T-cell (primary cell): ENCODE data around the gene ALOXE3. TPM values are rescaled to one million over a fixed set of nuclear protein-coding genes. Genes with fewer than 3 reads are reported as not detected.

Experiments
- ATAC-seq, 4 experiments: fragments of 200-7000 bp in 3 of 4; fragments of 150-1000 bp in 1 of 4; cut with Tn5 transposase; replicated peaks in 1 of 4; 1 replicate in 3 of 4; 2 replicates in 1 of 4; pipeline ENCODE4 v1.10.0; 2021; ENCODE audit warnings: moderate library complexity in 3 of 4, mild to moderate bottlenecking in 2 of 4, moderate number of reproducible peaks in 1 of 4
- CTCF ChIA-PET, 2 donors: fragments of 300-600 bp; sonication (Branson Sonifier 250); formaldehyde crosslinking; loops; one replicate each; lab custom pipeline; 2022; ENCODE audit warnings: antibody characterized with exemption in 2 of 2; lab: Charles Lee
- POLR2A ChIA-PET, 2 donors: fragments of 300-600 bp; sonication (Branson Sonifier 250); formaldehyde crosslinking; loops; one replicate each; lab custom pipeline; 2022; ENCODE audit warnings: antibody characterized with exemption in 2 of 2; lab: Charles Lee
- DNase-seq, 35 experiments: peaks; one replicate each; pipeline versions ENCODE4 v3.0.0 to v3.0.0-alpha.2; 2013 to 2023
- H3K27ac ChIP-seq: one replicate; pipeline ENCODE4 v1.5.1; 2013; ENCODE audit warnings: low read length
- H3K27me3 ChIP-seq, 2 experiments: replicated peaks in 1 of 2; 1 replicate in 1 of 2; 2 replicates in 1 of 2; pipeline versions ENCODE4 v1.6.1 to v1.7.0; 2013; ENCODE audit warnings: low read length in 1 of 2, mixed read lengths in 1 of 2; ENCODE audit not compliant: control insufficient read depth in 2 of 2, insufficient read depth in 2 of 2; ENCODE audit errors: extremely low read depth in 1 of 2
- H3K36me3 ChIP-seq, 2 donors: 1 replicate in 1 of 2; 2 replicates in 1 of 2; pipeline versions ENCODE4 v1.6.1 to v1.7.0; 2013; ENCODE audit warnings: low read length in 1 of 2; ENCODE audit not compliant: control insufficient read depth in 2 of 2, insufficient read depth in 1 of 2; ENCODE audit errors: extremely low read depth in 1 of 2
- H3K4me1 ChIP-seq, 2 experiments: 1 replicate in 1 of 2; 2 replicates in 1 of 2; pipeline versions ENCODE4 v1.6.1 to v1.7.0; 2013; ENCODE audit warnings: low read length in 2 of 2, mixed read lengths in 1 of 2; ENCODE audit not compliant: insufficient read depth in 2 of 2, control insufficient read depth in 1 of 2; ENCODE audit errors: extremely low read depth in 1 of 2
- H3K4me3 ChIP-seq, 2 donors: 1 replicate in 1 of 2; 2 replicates in 1 of 2; pipeline versions ENCODE4 v1.5.1 to v1.7.0; 2013; ENCODE audit warnings: mild to moderate bottlenecking in 2 of 2, low read length in 1 of 2, moderate library complexity in 1 of 2; ENCODE audit not compliant: control insufficient read depth in 1 of 2; ENCODE audit errors: extremely low read depth in 1 of 2
- H3K9me3 ChIP-seq: 2 replicates; pipeline ENCODE4 v1.7.0; 2013
- H3K27ac Mint-ChIP-seq, 2 donors: one replicate each; pipeline ENCODE4 v1.8.0; 2020 to 2021; ENCODE audit warnings: mild to moderate bottlenecking in 2 of 2, mixed read lengths in 2 of 2
- H3K27me3 Mint-ChIP-seq, 2 donors: one replicate each; pipeline ENCODE4 v1.8.0; 2021 to 2022; ENCODE audit warnings: mixed read lengths in 2 of 2
- H3K36me3 Mint-ChIP-seq: one replicate; pipeline ENCODE4 v1.8.0; 2021; ENCODE audit warnings: mixed read lengths
- H3K4me1 Mint-ChIP-seq, 3 donors: one replicate each; pipeline ENCODE4 v1.8.0; 2020 to 2022; ENCODE audit warnings: mixed read lengths in 3 of 3, mild to moderate bottlenecking in 1 of 3
- H3K4me3 Mint-ChIP-seq, 3 donors: one replicate each; pipeline ENCODE4 v1.8.0; 2020 to 2022; ENCODE audit warnings: mild to moderate bottlenecking in 3 of 3, mixed read lengths in 3 of 3, moderate library complexity in 3 of 3
- H3K9me3 Mint-ChIP-seq, 3 donors: one replicate each; pipeline ENCODE4 v1.8.0; 2020 to 2022; ENCODE audit warnings: mixed read lengths in 3 of 3
- WGBS: methylation state at CpG from one replicate; pipeline ENCODE4 v1.1.5; 2013; ENCODE audit warnings: missing lambda C conversion rate; ENCODE audit not compliant: insufficient coverage; 5-methylcytosine and 5-hydroxymethylcytosine counted together
- total RNA-seq, 35 experiments: library from RNA in 6 of 35; stranded (reverse) in 6 of 35; fragments of 120-200 nt in 1 of 35; gene quantifications; one replicate each; pipeline versions ENCODE4 v1.2.1 to v1.2.4 and lab custom pipeline; 2013 to 2026

ALOXE3 gene
- total RNA-seq, 5 donors from 2014 or later (not counting 1 experiment from before 2014, with no cell fraction given): 0.13 to 1.2 (median 0.19) TPM; not detected in 1

GRCh38 chr17:8152112-8152775 lies 33.9 kb upstream of the ALOXE3 start, which contains the start of gene PER1:
TSS of gene PER1 (minus strand) at chr17:8152404. CDS start at chr17:8150706, 1,698 bp downstream.
- peak in 3 of 4 experiments; percentile 2 to 15 (median 3) for ATAC-seq
- peak within 1 kb of the TSS; percentile 100 for H3K27ac ChIP-seq
- Mint-ChIP-seq H3K27me3 (no peaks in the 10 kb centered on the region), H3K4me1 (peaks cover 33 to 60% (median 40%) of the 10 kb centered on the region in 3 donors), H3K27ac (no peak within 1 kb of the TSS), H3K36me3 (peaks cover 15% of the 10 kb centered on the region), H3K9me3 (no peaks in the 10 kb centered on the region), H3K4me3 (peak within 1 kb of the TSS in 1 of 3 donors; percentile 84)
- H3K4me3 ChIP-seq: peak within 1 kb of the TSS; percentile 59 to 93
- WGBS: 4% methylated on average over 39 of the region's 42 CpGs
- peaks cover 10 to 36% of the 10 kb centered on the region in 2 donors for H3K36me3 ChIP-seq
- POLR2A ChIA-PET: interaction anchor here in 1 of 2 donors (0.6 to 1.0 kb wide), 2 partner anchors 20 to 21 kb away, joined by 3 to 4 read pairs; no protein-coding TSS in a partner anchor
- CTCF ChIA-PET: no interaction called here
- peaks cover 28 to 74% of the 10 kb centered on the region in 2 experiments for H3K4me1 ChIP-seq
- H3K27me3 ChIP-seq: no peaks in the 10 kb centered on the region
- H3K9me3 ChIP-seq: no peaks in the 10 kb centered on the region
- peak in 34 of 35 experiments; percentile 64 to 89 (median 75) for DNase-seq

- Histone ChIP-seq H3K9me3 (no peaks in the 10 kb centered on the region), H3K27ac (peak overlapping the region; percentile 100), H3K4me1 (peaks cover 25 to 69% of the 10 kb centered on the region in 2 experiments), H3K27me3 (no peaks in the 10 kb centered on the region), H3K4me3 (peak overlapping the region; percentile 59 to 93), H3K36me3 (peaks cover 10 to 41% of the 10 kb centered on the region in 2 donors)
- DNase-seq (peak in 7 of 35 experiments; percentile 44 to 66 (median 53)), ATAC-seq (no peak)
- POLR2A ChIA-PET: interaction anchor here (0.6 to 2.4 kb wide), 11 partner anchors 9 to 316 kb away, joined by 3 to 19 read pairs (median 4); partner anchors contain the start of gene BORCS6 (in 1 of the 2)
- Mint-ChIP-seq H3K36me3 (peaks cover 20% of the 10 kb centered on the region), H3K9me3 (no peaks in the 10 kb centered on the region), H3K4me3 (peak overlapping the region in 1 of 3 donors; percentile 84), H3K4me1 (peaks cover 38 to 63% (median 40%) of the 10 kb centered on the region in 3 donors), H3K27me3 (no peaks in the 10 kb centered on the region), H3K27ac (no peak overlapping the region)
- CTCF ChIA-PET: interaction anchor here in 1 of 2 donors (0.9 to 1.5 kb wide), 2 partner anchors 10 to 13 kb away, joined by 4 to 5 read pairs; no protein-coding TSS in a partner anchor
- under 1% methylated on average over 22 of the region's 22 CpGs for WGBS
These were observed 33.4 kb upstream of the ALOXE3 start for GRCh38 chr17:8151641-8152111.

- Mint-ChIP-seq H3K9me3 (no peaks in the 10 kb centered on the region), H3K27ac (peak overlapping the region in 1 of 2 donors; percentile 55), H3K27me3 (no peaks in the 10 kb centered on the region), H3K36me3 (peaks cover 25% of the 10 kb centered on the region), H3K4me1 (peaks cover 40 to 63% (median 43%) of the 10 kb centered on the region in 3 donors), H3K4me3 (peak overlapping the region in 1 of 3 donors; percentile 84)
- ATAC-seq (peak; percentile 53 to 67 (median 64)), DNase-seq (peak; percentile 62 to 96 (median 92))
- H3K9me3 ChIP-seq: no peaks in the 10 kb centered on the region
- H3K4me1 ChIP-seq: peaks cover 25 to 68% of the 10 kb centered on the region in 2 experiments
- CTCF ChIA-PET: interaction anchor here in 1 of 2 donors (0.6 to 1.5 kb wide), 4 partner anchors 9 to 707 kb away, joined by 3 to 5 read pairs (median 4); no protein-coding TSS in a partner anchor
- peaks cover 10 to 46% of the 10 kb centered on the region in 2 donors for H3K36me3 ChIP-seq
- POLR2A ChIA-PET: interaction anchor here (0.5 to 2.4 kb wide), 15 partner anchors 8 to 842 kb away, joined by 3 to 19 read pairs (median 3); partner anchors contain the start of gene BORCS6 (in 1 of the 2)
- peak overlapping the region; percentile 59 to 93 for H3K4me3 ChIP-seq
- under 1% methylated on average over 38 of the region's 38 CpGs for WGBS
- H3K27me3 ChIP-seq: no peaks in the 10 kb centered on the region
- peak overlapping the region; percentile 100 for H3K27ac ChIP-seq
These were observed 32.9 kb upstream of the ALOXE3 start for GRCh38 chr17:8151120-8151640.

GRCh38 chr17:8150194-8151119 lies 32.1 kb upstream of the ALOXE3 start:
- CTCF ChIA-PET: interaction anchor here in 1 of 2 donors (0.6 to 1.5 kb wide), 4 partner anchors 9 to 707 kb away, joined by 3 to 5 read pairs (median 4); no protein-coding TSS in a partner anchor
- Mint-ChIP-seq H3K36me3 (peaks cover 28% of the 10 kb centered on the region), H3K4me1 (peaks cover 40 to 61% (median 48%) of the 10 kb centered on the region in 3 donors), H3K9me3 (no peaks in the 10 kb centered on the region), H3K4me3 (peak overlapping the region in 2 of 3 donors; percentile 37 to 84), H3K27me3 (no peaks in the 10 kb centered on the region), H3K27ac (peak overlapping the region; percentile 31 to 55)
- peaks cover 10 to 54% of the 10 kb centered on the region in 2 donors for H3K36me3 ChIP-seq
- H3K27me3 ChIP-seq: no peaks in the 10 kb centered on the region
- H3K27ac ChIP-seq: peak overlapping the region; percentile 75
- peak in 1 of 4 experiments; percentile 1 for ATAC-seq
- peak overlapping the region; percentile 59 to 93 for H3K4me3 ChIP-seq
- DNase-seq: peak in 2 of 35 experiments; percentile 6 to 19
- POLR2A ChIA-PET: interaction anchor here (0.5 to 2.4 kb wide), 14 partner anchors 7 to 841 kb away, joined by 3 to 19 read pairs (median 4); partner anchors contain the start of gene BORCS6 (in 1 of the 2)
- 83% methylated on average over 10 of the region's 18 CpGs for WGBS
- no peaks in the 10 kb centered on the region for H3K9me3 ChIP-seq
- peaks cover 21 to 62% of the 10 kb centered on the region in 2 experiments for H3K4me1 ChIP-seq

DNA sequence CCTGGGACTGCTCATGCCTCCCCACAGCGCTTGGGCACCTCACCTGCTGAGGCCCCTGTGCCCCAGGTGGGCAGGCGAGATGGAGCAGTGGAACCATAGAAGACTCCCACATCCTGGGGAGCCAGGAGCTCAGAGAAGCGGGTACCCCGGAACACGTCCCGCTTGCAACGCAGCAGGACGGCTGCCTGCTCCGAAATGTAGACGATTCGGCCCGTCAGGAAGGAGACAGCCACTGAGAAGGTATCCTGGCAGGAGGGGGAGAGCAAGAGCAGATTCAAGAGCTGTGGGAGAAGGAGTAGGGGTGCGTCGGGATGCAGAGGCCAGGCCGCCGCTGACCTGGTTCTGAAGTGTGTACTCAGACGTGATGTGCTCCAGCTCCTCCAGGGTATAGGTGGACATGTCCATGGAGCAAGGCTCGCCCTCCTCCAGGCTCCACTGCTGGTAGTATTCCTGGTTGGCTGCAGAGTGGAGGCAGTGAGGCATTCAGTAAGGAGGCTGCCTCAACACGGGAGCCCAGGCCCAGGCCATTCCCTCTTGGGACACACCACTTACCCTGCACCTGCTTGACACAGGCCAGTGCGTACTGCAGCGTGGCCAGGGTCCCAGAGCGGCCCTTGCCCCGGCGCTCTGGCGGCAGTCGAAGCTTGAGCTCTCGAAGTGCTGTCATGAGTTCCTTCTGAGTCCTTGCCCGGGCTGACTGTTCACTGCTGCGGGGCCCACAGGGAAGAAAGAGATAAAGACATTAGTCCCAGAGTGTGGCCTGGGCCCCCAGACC lies 31.3 kb upstream of the ALOXE3 start:
- DNase-seq: peak in 2 of 35 experiments; percentile 10 to 15
- ChIA-PET POLR2A (interaction anchor here (1.5 to 2.4 kb wide), 2 partner anchors 8 to 9 kb away, joined by 5 to 19 read pairs; no protein-coding TSS in a partner anchor), CTCF (interaction anchor here in 1 of 2 donors (0.5 kb wide), 1 partner anchor 51 kb away, joined by 3 read pairs; no protein-coding TSS in a partner anchor)
- 96% methylated on average over 27 of the region's 29 CpGs for WGBS
- Histone ChIP-seq H3K27ac (peak overlapping the region; percentile 75), H3K4me3 (no peak overlapping the region), H3K4me1 (peaks cover 14 to 54% of the 10 kb centered on the region in 2 experiments), H3K9me3 (no peaks in the 10 kb centered on the region), H3K27me3 (no peaks in the 10 kb centered on the region), H3K36me3 (peaks cover 12 to 62% of the 10 kb centered on the region in 2 donors)
- no peak overlapping the region for H3K4me3 Mint-ChIP-seq
- H3K36me3 Mint-ChIP-seq: peaks cover 28% of the 10 kb centered on the region
- peak overlapping the region in 1 of 2 donors; percentile 31 for H3K27ac Mint-ChIP-seq
- ATAC-seq: no peak
- H3K9me3 Mint-ChIP-seq: no peaks in the 10 kb centered on the region
- peaks cover 40 to 52% (median 48%) of the 10 kb centered on the region in 3 donors for H3K4me1 Mint-ChIP-seq
- no peaks in the 10 kb centered on the region for H3K27me3 Mint-ChIP-seq
